ENCODE measurements around the gene SLC35A5. TPM values are rescaled to one million over a fixed set of nuclear protein-coding genes. Genes with fewer than 3 reads are reported as not detected.

The SLC35A5 gene
- total RNA-seq, 1 experiment from 2014 or later: 21.4 TPM

DNA sequence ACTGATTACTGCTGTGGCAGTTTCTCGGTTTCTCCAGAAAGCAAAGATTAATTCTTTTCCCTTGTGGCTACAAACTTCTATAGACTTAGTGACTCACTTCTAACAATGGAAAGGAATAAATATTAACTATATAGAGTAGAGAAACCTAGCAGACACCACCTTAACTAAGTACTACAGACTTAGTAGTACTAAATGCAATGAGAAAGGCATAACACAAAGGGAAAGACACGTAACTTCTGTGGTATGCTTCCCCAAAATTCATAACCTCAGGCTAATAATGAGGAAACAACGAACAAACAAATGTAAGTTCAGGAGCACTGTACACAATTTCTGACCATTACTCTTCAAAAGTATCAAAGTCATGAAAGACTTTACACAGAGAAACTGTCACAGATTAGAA, 31.3 kb upstream of the SLC35A5 start:
- no peak overlapping the region for H3K27ac ChIP-seq (ENCODE audit: low read depth, low read length)
- no peaks in the 10 kb centered on the region for H3K79me2 ChIP-seq (ENCODE audit: insufficient read depth, low read length)
- ATAC-seq (no peak), DNase-seq (ENCODE audit: low read depth, low spot score) (no peak)
- intact Hi-C loops (cut with micrococcal nuclease): loop anchor here (5.0 kb wide), 1 partner anchor 418 kb away; no protein-coding TSS in a partner anchor
- no peak overlapping the region for H3K4me2 ChIP-seq (ENCODE audit: low read length)
- no TSS peak for BruUV-seq (replicated peaks)
- H3K27me3 ChIP-seq (ENCODE audit: insufficient read depth, low read length): no peaks in the 10 kb centered on the region
- no peaks in the 10 kb centered on the region for H3K4me1 ChIP-seq (ENCODE audit: control insufficient read depth in 1 of 2, insufficient read depth in 2 of 2, low read length in 2 of 2)
- H2AFZ ChIP-seq (ENCODE audit: low read depth, low read length, poor library complexity, severe bottlenecking): no peak overlapping the region
- POLR2A ChIA-PET: no interaction called here
- H3K36me3 ChIP-seq (ENCODE audit: control insufficient read depth in 1 of 2, insufficient read depth in 2 of 2, low read length in 2 of 2): peaks cover 8 to 30% of the 10 kb centered on the region in 2 experiments; a peak in 3 of 4 replicates
- H3K9ac ChIP-seq (ENCODE audit: low read length): no peak overlapping the region
- no peak overlapping the region for H3K4me3 ChIP-seq (replicated peaks in 1 of 2; ENCODE audit: low read depth in 1 of 2, low read length in 2 of 2)
- CTCF ChIA-PET: interaction anchor here (0.7 to 1.2 kb wide), 4 partner anchors 11 to 393 kb away, joined by 3 to 11 read pairs (median 4); partner anchors contain the start of gene SLC9C1
- H3K9me3 ChIP-seq (ENCODE audit: control insufficient read depth in 1 of 2, insufficient read depth in 1 of 2, low read depth in 1 of 2, low read length in 2 of 2): no peaks in the 10 kb centered on the region
- H4K20me1 ChIP-seq (ENCODE audit: insufficient read depth): no peaks in the 10 kb centered on the region
- H3K9me2 ChIP-seq (ENCODE audit: insufficient read depth): no peaks in the 10 kb centered on the region
- TF ChIP-seq FOSL1 (IDR thresholded peaks at IDR 0.05; ENCODE audit: low read depth) (no peak), MAX (IDR thresholded peaks at IDR 0.05) (no peak), CTCF (IDR thresholded peaks at IDR 0.05 in 2 of 3, conservative IDR thresholded peaks at IDR 0.05 in 1 of 3; ENCODE audit: borderline replicate concordance in 1 of 3, insufficient read depth in 1 of 3, low read depth in 2 of 3, low read length in 2 of 3) (no peak), SIN3A (IDR thresholded peaks at IDR 0.05; ENCODE audit: low read depth) (no peak), CEBPB (IDR thresholded peaks at IDR 0.05; ENCODE audit: low read depth) (no peak), SP1 (IDR thresholded peaks at IDR 0.05; ENCODE audit: low read depth) (no peak), EGR1 (IDR thresholded peaks at IDR 0.05; ENCODE audit: low read depth) (no peak), ELF1 (IDR thresholded peaks at IDR 0.05; ENCODE audit: borderline replicate concordance, low read depth) (no peak), EZH2phosphoT487 (IDR thresholded peaks at IDR 0.05; ENCODE audit: borderline replicate concordance) (no peak), EZH2 (IDR thresholded peaks at IDR 0.05) (no peak), CBX3 (IDR thresholded peaks at IDR 0.05; ENCODE audit: low read depth) (no peak), YY1 (IDR thresholded peaks at IDR 0.05; ENCODE audit: extremely low read depth, insufficient replicate concordance, low read depth, low read length) (no peak), TCF7L2 (IDR thresholded peaks at IDR 0.05; ENCODE audit: borderline replicate concordance, extremely low read depth, insufficient read depth, insufficient read length) (no peak)
- RAD21 ChIA-PET (ENCODE audit: low non-redundant PET in 1 of 2, low total read pairs in 2 of 2, uncharacterized antibody in 2 of 2, unreplicated experiment in 2 of 2): no interaction called here
